COLO668 (cell line): ENCODE results near the gene AP5B1.

Experiments
- DNase-seq: peaks from one replicate; lab custom pipeline; 2025; ENCODE audit not compliant: unreplicated experiment; lab: John Stamatoyannopoulos, UW

The AP5B1 gene

GRCh38 chr11:65786008-65786785 lies 5.4 kb upstream of the AP5B1 start:
- DNase-seq: peak; percentile 32

DNA sequence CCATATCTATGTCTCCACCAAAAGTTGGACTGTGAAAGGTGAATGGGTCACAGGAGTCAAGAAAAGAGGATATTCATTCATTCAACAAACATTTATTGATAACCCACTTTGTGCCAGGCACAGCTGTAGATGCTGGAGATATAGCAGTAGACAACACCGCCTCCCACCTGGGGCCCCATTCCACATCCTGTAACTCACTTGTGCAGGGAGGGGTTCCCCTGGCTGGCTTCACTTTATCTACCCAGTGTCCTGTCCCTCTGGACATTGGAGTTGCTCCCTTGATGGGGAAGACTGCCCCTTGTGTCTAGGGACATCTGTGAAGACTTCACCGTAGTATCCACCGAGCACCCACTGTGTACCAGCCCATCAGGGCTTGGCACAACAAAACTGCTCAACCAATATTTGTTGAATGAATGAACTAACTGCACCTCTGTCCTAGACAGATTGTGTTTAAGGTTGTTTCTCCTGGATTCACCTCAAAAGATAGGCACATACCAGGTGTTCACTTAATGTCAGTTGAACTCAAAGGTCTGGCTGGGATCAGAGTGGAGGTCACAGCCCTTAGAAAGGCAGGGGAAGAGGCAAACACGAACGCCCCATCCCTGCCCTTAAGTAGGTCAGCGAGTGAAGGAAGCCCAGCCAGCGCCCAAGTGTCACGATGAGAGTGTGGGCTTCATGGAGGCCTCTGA lies 4.7 kb upstream of the AP5B1 start:
- DNase-seq: no peak

GRCh38 chr11:65782816-65783228 lies 2.0 kb upstream of the AP5B1 start:
- no peak for DNase-seq

- no peak for DNase-seq
Observed at GRCh38 chr11:65781962-65782815, 1.4 kb upstream of the AP5B1 start.

GRCh38 chr11:65781152-65781961 lies 581 bp upstream of the AP5B1 start:
- DNase-seq: peak; percentile 62

- peak; percentile 88 for DNase-seq
Observed at GRCh38 chr11:65779919-65780769, 632 bp downstream of the AP5B1 start.

DNA sequence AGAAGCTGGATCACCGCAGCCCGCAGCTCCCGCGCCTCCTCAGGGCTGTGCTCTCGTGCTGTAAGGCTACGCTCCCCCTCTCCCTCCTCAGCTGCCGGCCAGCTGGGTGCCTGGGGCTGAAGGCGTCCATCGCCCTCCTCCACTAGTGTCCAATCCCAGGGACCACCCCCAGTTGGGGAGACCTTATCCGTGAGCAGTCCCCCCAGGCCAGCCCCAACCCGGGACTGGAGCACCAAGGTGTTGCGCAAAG lies 1.2 kb downstream of the AP5B1 start:
- no peak for DNase-seq

- no peak for DNase-seq
Observed at GRCh38 chr11:65778901-65779668, 1.7 kb downstream of the AP5B1 start.

DNA sequence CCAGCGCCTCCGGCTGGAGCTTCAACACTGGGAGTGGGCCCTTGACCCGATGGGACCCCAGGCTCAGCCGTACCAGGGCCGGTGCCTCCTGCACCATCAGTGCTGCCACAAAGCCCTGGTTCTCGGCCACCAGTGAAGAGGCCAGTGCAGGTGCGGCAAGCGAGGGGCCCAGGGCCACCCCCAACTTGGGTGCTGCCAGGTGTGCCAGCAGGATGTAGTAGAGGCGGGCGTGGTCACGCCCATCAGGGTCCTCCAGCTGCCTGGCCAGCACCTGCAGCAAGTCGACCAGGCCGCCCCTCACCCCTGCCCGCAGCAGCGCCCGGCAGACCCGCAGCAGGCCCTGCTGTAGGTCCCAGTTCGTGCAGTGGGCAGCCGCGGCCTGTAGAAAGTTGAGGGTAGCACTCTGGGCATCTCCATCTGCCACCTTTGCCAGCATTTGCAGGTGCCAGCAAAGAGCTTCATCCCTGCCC lies 2.3 kb downstream of the AP5B1 start:
- DNase-seq: no peak

DNA sequence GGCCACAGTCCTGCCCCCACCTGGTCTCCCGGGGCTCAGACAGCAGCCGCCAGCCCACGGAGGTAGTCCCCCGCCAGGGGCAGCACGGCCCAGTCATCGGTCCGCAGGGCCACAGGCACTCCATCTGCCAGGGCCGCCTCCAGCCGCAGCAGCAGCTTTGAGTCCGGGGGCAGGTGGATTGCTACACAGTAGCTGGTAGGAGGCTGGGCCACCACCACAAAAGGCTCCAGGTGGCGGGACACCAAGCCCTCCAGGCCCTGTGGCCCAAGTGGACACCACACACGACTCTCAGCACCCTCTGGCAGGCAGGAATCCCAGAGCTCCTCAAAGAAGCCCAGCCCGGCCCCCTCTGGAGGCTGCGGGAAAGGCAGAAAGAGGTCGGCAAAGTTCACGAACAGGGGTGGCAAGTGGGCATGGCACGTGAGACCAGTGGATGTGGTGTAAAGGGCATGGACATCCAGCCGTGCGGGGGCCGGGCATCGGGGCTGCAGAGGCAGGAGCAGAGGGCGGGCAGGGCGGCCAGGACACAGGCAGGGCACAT lies 2.9 kb downstream of the AP5B1 start:
- DNase-seq: no peak

- no peak for DNase-seq
Observed at GRCh38 chr11:65777241-65777640, 3.5 kb downstream of the AP5B1 start.

DNA sequence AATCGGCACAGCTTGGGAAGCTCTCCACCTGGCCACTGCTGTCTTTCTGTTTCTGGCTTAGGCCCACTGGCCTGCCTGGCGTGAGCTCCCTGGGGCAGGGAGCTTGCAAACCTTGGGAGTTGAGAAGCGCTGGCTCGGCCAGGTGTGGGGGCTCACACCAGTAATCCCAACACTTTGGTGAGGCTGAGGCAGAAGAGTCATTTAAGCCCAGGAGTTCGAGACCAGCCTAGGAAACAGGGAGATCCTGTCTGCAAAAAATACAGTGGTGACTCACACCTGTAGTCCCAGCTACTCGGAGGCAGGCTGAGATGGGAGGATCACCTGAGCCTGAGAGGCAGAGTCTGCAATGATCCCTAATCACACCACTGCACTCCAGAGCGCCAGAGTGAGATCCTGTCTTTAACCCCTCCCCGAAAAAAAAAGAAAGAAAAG lies 4.0 kb downstream of the AP5B1 start:
- no peak for DNase-seq

DNA sequence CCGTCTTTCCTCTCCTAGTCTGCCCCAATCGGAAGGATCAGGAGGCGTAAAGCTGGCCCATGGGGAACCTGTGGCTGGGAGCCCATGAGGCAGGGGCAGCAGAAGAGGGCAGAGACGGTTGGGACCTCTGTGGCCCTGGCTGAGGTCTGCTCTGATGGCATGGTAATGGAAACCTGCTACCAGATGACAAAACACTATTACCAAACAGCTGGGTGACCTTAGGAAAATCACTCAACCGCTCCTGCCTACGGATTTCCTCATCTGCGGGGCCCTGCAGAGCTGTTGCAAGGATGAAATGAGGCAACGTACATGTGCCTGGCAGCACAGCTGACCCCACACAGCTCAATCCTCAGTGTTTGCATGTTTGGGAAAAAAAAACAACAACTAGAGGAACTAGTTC lies 4.6 kb downstream of the AP5B1 start:
- no peak for DNase-seq

GRCh38 chr11:65774525-65775306 lies 6.1 kb downstream of the AP5B1 start:
- no peak for DNase-seq

DNA sequence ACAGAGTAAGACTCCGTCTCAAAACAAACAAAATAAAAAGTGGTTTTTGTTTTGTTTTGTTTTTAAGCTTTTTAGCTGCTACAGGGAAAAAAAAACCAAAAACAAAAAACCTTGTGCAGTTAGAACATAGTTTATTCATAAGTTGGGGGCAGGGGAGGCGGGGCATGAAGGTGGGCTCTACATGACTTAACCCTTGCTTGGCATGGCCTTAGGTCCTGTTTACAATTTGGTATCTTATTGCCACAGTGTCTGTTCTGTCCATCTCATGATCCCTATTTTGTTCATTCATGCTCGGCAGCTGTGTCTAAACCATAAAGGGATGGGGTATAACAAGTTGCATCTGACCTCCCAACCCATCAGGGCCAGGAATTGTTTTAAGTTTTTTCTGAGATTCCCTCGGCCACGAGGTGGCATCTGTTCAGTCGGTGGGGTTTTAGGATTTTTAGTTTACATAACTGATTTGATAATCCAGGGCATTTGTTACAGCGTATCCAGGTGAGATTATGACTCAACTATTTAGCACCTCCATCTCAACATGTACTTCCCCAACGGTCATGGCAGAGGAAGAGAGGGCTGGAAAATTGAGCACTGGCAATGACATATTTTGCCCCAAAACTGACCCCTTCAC lies 6.9 kb downstream of the AP5B1 start:
- no peak for DNase-seq

DNA sequence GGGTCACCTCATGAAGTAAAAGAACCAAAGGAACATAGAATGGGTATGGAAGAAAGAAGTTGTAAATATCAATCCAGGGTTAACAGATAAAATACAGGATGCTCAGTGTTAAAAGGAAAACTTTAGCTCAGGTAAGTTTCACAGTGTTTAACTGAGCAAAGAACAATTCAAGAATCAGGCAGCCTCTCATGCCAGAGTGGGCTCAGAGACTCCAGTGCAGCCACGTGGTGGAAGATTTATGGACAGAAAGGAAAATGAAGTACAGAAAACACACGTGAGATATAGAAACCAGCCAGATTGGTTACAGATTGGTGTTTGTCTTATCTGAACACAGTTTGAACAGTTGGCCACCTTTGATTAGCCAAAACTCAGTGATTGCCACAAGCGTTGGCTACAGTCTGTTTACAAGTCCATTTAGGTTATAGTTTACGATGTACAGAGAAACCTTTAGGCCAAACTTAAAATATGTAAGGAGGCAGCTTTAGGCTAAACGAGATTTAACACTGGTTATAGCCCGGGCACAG lies 9.1 kb downstream of the AP5B1 start:
- no peak for DNase-seq

DNA sequence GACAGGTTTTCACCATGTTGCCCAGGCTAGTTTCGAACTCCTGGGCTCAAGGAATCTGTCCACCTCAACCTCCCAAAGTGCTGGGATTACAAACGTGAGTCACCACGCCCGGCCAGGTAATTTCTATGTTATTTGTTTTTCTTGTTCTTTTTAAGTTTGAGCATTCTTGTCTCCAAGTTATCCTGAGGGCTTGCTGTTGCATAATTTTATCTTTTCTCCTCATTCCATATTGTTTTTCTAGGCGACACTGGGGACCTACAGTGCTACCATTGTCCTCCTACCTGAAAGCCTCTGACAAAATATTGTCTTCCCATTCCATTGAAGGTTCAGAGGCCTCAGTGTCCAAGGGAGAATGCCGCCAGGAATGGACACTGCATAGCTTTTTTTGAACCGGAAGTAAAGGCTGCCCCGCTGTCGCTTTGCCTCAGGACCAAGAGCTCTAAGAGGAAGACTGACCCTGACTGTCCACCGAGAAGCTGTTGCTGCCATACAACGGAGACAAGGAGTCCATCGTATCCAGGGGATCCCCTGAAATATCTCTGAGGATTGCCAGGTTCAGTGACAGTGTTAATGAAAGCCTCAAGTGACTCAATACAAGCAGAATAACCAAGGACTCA lies 9.7 kb downstream of the AP5B1 start:
- no peak for DNase-seq
